Measurements from ENCODE around the gene NRTN.

The NRTN gene

GRCh38 chr19:5790559-5791520 is 14.0 kb upstream of the NRTN start, which contains the start of gene DUS3L:
Gene DUS3L (minus strand): TSS chr19:5791163. CDS start chr19:5791141, 22 bp downstream.
- peak; percentile 97 for DNase-seq (ENCODE audit: low spot score)

DNA sequence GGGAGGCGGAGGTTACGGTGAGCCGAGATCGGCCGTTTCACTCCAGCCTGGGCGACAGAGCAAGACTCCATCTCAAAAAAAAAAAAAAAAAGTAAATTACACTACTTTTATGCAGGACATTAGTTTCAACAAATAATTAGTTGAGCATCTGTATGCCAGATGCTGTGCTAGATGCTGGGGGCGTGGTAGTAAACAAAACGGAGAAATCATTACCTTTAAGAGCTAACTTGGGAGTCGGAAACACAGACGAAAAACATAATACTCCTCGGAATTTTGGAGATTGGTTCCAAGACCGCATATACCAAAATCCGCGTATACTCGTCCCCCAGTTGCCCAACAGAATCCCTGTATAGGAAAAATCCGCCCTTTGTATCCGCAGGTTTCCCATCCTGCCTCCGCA is 12.6 kb upstream of the NRTN start:
- no peak for DNase-seq (ENCODE audit: low spot score)

DNA sequence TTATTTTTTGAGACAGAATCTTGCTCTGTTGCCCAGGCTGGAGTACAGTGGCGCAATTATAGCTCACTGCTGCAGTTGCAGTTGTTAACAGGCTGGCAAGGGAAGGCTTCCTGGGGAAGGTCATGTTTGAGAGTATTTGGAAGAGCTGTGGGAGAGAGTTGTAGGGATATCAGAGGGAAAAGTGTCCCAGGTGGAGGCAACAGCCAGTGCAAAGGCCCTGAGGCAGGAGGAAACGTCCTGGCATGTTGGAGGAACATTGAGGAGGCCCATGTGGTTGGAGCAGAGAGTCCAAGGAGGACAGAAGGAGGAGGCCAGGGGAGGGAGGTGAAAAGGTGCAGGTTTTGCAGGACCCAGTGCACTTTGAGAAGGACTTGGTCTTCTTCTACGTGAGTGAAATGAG is 11.7 kb upstream of the NRTN start:
- DNase-seq (ENCODE audit: low spot score) = no peak

DNA sequence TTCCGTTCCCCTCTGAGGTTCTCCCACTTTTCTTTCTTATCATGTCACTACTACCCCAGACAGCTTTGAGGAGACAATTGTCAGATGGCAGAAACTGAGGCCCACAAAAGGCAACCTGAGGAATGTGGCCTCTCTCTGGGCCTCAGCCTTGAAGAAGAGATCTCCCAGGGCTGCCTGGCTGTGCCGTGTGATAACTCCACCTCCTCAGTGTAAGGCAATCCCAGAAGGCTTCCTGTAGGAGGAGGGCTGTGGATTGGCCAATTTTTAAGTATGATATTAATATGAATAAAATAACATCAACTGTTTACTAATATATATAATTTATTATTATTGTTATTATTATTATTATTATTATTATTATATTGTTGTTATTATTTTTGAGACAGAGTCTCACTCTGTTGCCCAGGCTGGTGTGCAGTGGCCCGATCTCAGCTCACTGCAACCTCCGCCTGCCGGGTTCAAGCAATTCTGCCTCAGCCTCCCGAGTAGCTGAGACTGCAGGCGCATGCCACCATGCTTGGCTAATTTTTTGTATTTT is 9.4 kb upstream of the NRTN start:
- no peak for DNase-seq (ENCODE audit: low spot score)

- DNase-seq (ENCODE audit: low spot score) = no peak
Observed at GRCh38 chr19:5798244-5798643, 6.6 kb upstream of the NRTN start.

DNA sequence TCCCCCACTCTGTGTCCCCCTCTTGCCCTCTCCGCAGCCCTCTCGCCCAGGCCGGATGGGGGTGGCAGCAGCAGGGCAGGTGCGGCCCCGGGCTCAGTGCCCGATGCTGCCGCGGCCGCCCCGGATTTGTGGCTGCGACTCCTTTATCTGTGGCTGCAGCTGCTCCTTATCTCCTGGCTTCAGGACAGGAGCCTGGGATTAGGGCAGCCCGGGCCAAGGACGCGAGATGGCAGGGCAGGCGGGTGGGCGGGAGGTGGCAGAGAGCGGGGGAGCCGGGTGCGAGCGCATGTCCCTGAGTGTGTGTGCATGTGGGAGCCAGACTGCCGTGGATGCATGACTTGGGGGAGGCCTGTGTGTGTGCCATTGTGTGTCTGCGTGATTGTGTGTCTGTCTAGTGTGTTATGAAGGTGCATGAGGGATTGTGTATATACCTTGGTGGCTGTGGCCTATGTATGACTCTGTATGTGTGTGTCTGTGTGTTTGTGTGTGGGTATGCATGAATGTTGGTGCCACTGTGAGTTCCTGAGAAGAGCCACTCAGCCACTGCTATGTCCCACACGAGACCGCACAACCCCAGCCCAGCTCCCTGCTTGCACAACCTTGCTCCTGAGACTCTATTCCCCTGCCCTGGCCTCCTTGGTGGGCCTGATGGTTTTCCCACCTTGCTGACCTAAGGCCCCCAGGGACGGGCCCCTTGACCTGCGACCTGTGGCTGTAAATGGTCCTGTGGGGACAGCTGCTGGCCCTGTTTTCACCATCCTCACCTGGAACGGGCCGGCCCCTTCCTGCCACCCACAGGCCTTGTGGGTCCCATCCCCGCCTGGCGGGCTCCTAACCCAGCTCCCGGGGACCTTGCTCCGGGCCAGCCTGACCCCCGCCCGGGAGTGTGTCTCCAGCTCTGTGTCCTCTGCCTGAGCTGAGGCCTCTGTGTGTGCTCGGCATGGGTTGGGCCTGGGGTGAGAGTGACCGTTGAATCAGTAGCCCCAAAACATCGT is 5.3 kb upstream of the NRTN start:
- no peak for DNase-seq (ENCODE audit: low spot score)

GRCh38 chr19:5800361-5801270 is 4.3 kb upstream of the NRTN start:
- no peak for DNase-seq (ENCODE audit: low spot score)

DNA sequence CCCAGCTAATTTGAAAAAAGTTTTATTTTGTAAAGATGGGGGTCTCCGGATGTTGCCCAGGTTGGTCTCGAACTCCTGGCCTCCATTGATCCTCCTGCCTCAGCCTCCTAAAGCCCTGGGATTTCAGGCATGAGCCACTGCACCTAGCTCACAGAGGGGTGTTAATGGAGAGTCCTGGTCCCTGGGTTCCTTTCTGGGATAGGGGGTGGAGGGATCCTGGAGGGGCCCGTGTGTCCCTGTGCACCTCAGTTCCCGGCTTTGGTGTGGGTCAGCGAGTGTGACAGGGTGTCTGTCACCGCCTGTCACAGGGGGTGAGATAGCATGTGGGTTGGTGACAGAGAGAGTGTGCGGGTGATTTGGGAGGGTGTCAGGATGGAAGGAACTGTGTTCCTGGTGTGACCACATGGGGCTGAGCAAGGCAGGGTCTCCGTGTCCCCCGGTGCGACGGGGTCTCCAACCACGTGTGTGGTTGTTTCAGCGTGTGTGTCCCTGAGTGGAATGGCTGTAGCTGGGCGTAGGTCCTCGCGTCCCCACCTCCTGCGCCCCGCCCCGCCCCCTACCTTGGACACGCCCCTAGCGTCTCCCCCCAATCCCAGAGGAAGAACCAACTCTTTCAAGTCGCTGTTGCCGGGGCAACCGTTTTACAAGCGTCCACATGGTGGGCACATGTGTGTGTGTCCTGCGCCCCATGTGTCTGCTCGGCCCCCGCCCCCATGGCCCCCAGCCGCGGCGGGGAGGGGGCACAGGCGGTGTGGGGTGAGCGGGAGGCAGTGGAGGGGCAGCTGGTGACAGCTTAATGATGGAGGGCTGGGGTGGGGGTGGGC is 2.9 kb upstream of the NRTN start:
- peak; percentile 83 for DNase-seq (ENCODE audit: low spot score)

- no peak for DNase-seq (ENCODE audit: low spot score)
Observed at GRCh38 chr19:5803441-5803751, 1.5 kb upstream of the NRTN start.

GRCh38 chr19:5803752-5804515 is 933 bp upstream of the NRTN start:
- peak; percentile 99 for DNase-seq (ENCODE audit: low spot score)

- peak; percentile 93 for DNase-seq (ENCODE audit: low spot score)
Observed at GRCh38 chr19:5805462-5806132, 730 bp downstream of the NRTN start.

DNA sequence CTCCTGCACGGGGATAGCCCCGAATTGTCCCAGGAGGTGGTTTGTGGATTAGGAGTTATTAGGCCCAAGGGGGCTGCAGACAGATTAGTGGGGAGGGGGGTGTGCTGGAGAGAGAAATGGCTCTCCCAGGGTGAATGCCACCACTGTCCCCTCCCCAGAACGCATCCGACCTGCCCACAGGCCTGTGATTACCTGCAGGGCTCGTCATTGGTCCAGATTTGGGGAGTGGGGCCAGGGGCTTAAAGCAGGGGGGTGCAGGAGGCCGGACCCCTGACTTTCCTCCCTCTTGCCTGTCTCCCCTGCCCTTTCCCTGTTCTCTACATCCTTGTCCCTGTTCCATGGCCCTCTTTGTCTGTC is 1.2 kb downstream of the NRTN start:
- no peak for DNase-seq (ENCODE audit: low spot score)

GRCh38 chr19:5806905-5807304 is 2.0 kb downstream of the NRTN start:
- DNase-seq (ENCODE audit: low spot score) = no peak

- DNase-seq (ENCODE audit: low spot score) = no peak
Observed at GRCh38 chr19:5808120-5808816, 3.4 kb downstream of the NRTN start.

DNA sequence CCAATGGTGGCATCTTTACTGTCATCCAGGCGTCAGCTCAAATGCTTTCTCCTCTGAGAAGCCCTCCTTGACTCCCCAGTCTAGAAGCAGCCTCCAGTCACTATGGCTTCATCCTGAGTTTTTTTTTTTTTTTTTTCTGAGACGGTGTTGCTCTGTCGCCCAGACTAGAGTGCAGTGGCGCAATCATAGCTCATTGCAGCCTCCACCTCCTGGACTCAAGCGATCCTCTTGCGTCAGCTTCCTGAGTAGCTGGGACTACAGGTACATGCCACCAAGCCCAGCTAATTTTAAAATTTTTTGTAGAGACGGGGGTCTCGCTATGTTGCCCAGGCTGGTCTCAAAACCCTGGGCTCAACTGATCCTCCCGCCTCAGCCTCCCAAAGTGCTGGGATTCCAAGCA is 4.2 kb downstream of the NRTN start:
- DNase-seq (ENCODE audit: low spot score) = no peak

- no peak for DNase-seq (ENCODE audit: low spot score)
Observed at GRCh38 chr19:5809469-5809868, 4.6 kb downstream of the NRTN start.

DNA sequence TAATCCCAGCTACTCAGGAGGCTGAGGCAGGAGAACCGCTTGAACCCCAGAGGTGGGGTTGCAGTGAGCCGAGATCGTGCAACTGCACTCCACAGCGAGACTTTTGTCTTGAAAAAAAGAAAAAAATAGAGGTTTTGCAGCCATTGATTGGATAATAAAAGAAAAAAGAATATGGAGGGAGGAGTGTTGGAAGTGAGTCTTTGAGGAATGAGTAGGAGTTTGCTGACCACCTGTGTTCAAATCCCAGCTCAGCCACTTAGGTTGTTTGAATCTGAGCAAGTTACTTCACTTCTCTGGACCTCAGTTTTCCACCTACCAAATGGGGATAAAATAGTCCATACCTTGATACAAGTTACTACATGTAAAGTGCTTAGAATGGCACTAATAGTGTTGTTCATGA is 6.2 kb downstream of the NRTN start:
- no peak for DNase-seq (ENCODE audit: low spot score)

DNA sequence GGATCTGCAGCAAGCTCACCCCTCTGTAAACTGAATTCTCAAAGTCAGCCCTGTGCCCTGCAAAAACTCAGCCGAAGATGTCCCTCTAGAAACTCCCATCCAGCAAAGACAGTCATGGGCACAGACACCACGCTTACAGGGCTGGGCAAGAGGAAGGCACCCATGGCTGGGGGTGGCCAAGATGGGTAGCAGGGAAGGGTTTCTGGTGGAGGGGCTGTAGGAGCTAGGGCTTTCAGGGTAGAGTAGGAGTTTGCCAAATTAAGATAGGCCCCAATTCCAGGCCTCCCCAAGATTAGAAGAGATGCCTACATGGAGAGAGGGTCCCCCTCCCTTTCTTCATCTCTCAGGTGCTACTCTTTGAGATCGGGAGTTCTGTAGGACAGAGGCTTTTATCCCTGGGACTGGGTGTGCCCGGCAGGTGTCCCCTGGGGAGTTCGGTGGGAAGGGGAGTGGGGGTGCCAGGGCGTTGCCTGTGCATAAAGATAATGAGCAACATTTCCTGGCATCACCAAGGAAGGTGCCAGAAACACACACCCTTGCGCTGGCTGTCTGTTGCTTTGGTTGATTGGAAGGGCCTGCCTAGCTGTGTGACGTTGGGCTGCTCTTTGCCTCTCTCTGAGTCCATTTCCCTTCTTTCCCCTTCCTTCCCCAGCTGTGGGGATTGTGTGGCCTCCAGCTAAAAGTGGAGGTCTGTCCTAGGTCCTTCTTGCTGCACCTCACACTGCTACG is 9.4 kb downstream of the NRTN start:
- DNase-seq (ENCODE audit: low spot score) = no peak

All from ecto neural progenitor cell (in vitro differentiated cells).